ENCODE data around the gene DPYSL5.

Gene DPYSL5

DNA sequence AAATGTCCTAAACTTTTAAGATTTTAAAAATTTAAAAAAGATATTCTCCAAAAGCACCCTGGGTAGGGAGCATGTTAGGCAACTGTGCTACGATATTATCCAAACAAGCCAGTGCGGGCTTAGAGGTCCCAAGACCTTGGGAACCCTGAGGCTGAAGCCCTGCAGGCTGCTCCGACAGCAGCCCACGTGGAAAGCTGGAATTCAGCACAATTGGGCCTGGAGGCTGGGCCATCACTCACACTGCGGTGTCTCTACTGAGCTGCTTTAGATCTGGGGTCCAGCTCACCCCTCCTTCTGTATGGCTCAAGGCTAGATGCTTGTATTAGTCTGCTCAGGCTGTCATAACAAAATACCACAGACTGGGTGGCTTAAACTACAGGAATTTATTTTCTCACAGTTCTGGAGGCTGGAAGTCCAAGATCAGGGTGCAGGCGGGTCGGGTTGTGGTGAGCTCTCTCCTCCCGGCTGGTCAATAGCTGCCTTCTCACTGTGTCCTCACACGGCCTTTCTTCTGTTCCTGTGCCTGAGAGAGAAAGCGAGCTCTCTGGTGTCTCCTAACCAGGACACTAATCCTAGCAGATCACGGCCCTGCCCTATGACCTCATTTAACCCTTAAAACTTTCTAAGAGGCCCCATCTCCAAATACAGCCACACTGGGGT, 42.5 kb downstream of the DPYSL5 start:
- Histone ChIP-seq H3K9ac (ENCODE audit: low read depth, low read length) (no peak overlapping the region), H3K9me3 (ENCODE audit: insufficient read depth, low read depth, low read length) (no peaks in the 10 kb centered on the region), H3K27ac (ENCODE audit: low read depth, low read length) (no peak overlapping the region), H3K27me3 (ENCODE audit: insufficient read depth, low read length) (no peaks in the 10 kb centered on the region), H3K4me3 (ENCODE audit: low read length) (no peak overlapping the region), H3K4me1 (ENCODE audit: insufficient read depth, low read length) (no peaks in the 10 kb centered on the region), H3K36me3 (ENCODE audit: insufficient read depth, low read length) (no peaks in the 10 kb centered on the region)
- 85% methylated on average over 11 of the region's 11 CpGs for WGBS

DNA sequence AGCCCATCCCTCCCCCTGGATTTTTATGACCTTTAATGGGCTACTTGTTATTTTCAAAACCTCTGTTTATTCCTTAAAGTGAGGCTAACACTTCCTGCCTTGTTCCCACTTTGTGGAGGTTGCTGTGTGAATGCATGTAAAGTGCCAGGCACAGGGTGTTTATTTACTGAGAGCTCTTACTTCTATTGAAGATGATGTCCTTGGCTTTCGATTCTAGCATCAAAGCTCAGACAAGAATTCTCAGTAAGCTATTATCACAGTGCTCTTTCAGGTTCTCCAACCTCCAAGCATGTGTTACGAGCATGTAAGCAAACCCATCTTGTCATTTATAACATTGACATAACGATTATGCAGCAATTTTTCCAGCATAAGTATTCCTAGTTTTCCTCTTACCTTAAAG, 44.2 kb downstream of the DPYSL5 start:
- no peak overlapping the region for H3K9ac ChIP-seq (ENCODE audit: low read depth, low read length)
- H3K27ac ChIP-seq (ENCODE audit: low read depth, low read length) = no peak overlapping the region
- H3K4me1 ChIP-seq (ENCODE audit: insufficient read depth, low read length) = no peaks in the 10 kb centered on the region
- 88% methylated on average over 3 of the region's 3 CpGs for WGBS
- H3K4me3 ChIP-seq (ENCODE audit: low read length) = no peak overlapping the region
- H3K9me3 ChIP-seq (ENCODE audit: insufficient read depth, low read depth, low read length) = no peaks in the 10 kb centered on the region
- H3K36me3 ChIP-seq (ENCODE audit: insufficient read depth, low read length) = no peaks in the 10 kb centered on the region
- no peaks in the 10 kb centered on the region for H3K27me3 ChIP-seq (ENCODE audit: insufficient read depth, low read length)

DNA sequence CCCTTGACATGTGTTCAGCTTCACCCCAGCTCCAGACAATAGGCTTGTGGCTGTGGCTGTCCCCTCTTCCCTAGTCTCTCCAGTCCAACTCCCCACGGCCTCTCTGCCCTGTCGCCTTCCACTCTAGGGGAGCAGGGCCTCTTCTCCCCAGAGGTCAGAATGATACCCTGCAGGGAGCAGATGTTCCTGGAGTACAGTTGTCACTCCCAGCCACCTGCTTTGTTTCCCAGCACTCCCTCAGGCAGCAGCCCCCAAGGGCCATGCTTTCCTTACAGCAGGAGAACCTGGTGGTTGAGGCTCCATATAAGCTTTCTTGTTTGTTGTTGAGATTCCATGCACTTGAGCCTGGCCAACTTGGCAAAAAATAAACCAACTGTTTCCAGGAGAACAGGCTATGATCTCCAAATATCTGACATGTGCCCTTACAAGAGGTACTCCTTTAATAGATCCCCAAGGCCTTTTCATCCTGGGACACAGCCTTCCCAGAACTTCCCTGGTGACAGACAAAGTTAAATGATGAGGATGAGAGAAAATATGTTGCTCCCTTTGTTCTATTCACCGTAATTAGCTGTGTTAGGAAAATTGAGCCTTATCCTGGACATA, 45.1 kb downstream of the DPYSL5 start:
- Histone ChIP-seq H3K9me3 (ENCODE audit: insufficient read depth, low read depth, low read length) (no peaks in the 10 kb centered on the region), H3K36me3 (ENCODE audit: insufficient read depth, low read length) (no peaks in the 10 kb centered on the region), H3K4me3 (ENCODE audit: low read length) (no peak overlapping the region), H3K27me3 (ENCODE audit: insufficient read depth, low read length) (no peaks in the 10 kb centered on the region), H3K9ac (ENCODE audit: low read depth, low read length) (no peak overlapping the region), H3K4me1 (ENCODE audit: insufficient read depth, low read length) (no peaks in the 10 kb centered on the region), H3K27ac (ENCODE audit: low read depth, low read length) (no peak overlapping the region)
- 91% methylated on average over 3 of the region's 3 CpGs for WGBS

DNA sequence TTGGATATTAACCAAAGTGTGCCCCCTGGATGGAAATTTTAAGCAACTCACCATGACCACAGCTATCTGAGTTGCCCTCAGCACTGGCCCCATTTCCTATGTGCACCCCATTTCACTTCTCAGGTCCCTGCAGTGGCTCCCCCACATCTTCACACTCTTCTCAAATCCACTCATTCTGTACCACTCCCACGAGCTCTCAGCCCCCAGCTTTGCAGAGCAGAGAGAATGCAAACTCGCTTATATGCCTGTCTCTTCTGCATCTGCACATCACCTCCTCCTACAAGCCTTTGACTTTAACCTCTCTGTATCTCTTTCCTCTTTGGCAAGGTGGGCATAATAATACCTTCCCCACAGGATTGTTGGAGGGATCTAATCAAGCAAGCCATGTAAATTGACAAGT, 46.2 kb downstream of the DPYSL5 start:
- Histone ChIP-seq H3K9ac (ENCODE audit: low read depth, low read length) (no peak overlapping the region), H3K27ac (ENCODE audit: low read depth, low read length) (no peak overlapping the region), H3K27me3 (ENCODE audit: insufficient read depth, low read length) (no peaks in the 10 kb centered on the region), H3K9me3 (ENCODE audit: insufficient read depth, low read depth, low read length) (no peaks in the 10 kb centered on the region), H3K36me3 (ENCODE audit: insufficient read depth, low read length) (no peaks in the 10 kb centered on the region), H3K4me3 (ENCODE audit: low read length) (no peak overlapping the region), H3K4me1 (ENCODE audit: insufficient read depth, low read length) (no peaks in the 10 kb centered on the region)
- WGBS = 91% methylated on average over 2 of the region's 2 CpGs

- Histone ChIP-seq H3K27me3 (ENCODE audit: insufficient read depth, low read length) (no peaks in the 10 kb centered on the region), H3K9ac (ENCODE audit: low read depth, low read length) (no peak overlapping the region), H3K4me1 (ENCODE audit: insufficient read depth, low read length) (peaks cover 20% of the 10 kb centered on the region), H3K9me3 (ENCODE audit: insufficient read depth, low read depth, low read length) (no peaks in the 10 kb centered on the region), H3K27ac (ENCODE audit: low read depth, low read length) (no peak overlapping the region), H3K36me3 (ENCODE audit: insufficient read depth, low read length) (no peaks in the 10 kb centered on the region), H3K4me3 (ENCODE audit: low read length) (no peak overlapping the region)
- WGBS = 88% methylated on average over 2 of the region's 3 CpGs
Observed at GRCh38 chr2:26897807-26898479, 50.0 kb downstream of the DPYSL5 start.

- WGBS = 93% methylated on average over 15 of the region's 15 CpGs
- Histone ChIP-seq H3K4me3 (ENCODE audit: low read length) (no peak overlapping the region), H3K4me1 (ENCODE audit: insufficient read depth, low read length) (peaks cover 20% of the 10 kb centered on the region)
Observed at GRCh38 chr2:26898480-26899078, 50.6 kb downstream of the DPYSL5 start.

DNA sequence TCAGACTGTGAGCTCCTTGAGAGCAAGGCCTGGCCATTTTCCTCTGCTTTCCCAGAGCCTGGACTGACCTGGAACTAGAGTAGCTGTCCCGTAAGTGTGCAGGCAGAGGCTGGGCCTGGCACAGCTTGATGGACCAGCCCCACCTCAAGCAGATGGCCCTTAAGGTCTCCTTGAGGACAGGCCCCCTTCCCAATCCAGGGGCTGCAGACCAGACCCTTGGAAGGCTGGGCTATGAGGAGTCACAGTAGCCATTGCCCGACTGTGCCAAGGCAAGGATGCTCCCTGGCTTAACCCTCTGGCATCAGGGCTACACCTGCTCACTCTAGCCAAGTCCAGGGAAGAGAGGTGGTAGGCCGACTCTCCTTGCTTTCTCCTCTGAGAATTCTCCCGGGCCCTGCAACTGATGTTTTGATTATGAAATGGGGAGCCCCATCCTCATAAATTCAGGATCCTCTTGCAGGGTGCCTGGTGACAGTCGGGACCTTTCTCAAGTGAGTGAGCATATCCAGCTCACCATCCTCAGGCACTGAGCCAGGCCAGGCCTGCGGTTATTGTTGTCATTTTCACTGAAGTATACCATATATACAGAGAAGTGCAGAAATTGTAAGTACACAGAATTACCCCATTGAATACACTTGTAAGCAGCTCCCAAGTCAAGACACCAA, 51.7 kb downstream of the DPYSL5 start:
- 94% methylated on average over 6 of the region's 6 CpGs for WGBS

More at GRCh38 chr2:26898480-26899078, 50.6 kb downstream of the DPYSL5 start:
- Histone ChIP-seq H3K27ac (ENCODE audit: low read depth, low read length) (no peak overlapping the region), H3K27me3 (ENCODE audit: insufficient read depth, low read length) (no peaks in the 10 kb centered on the region), H3K36me3 (ENCODE audit: insufficient read depth, low read length) (no peaks in the 10 kb centered on the region), H3K9me3 (ENCODE audit: insufficient read depth, low read depth, low read length) (no peaks in the 10 kb centered on the region), H3K9ac (ENCODE audit: low read depth, low read length) (no peak overlapping the region)

DNA sequence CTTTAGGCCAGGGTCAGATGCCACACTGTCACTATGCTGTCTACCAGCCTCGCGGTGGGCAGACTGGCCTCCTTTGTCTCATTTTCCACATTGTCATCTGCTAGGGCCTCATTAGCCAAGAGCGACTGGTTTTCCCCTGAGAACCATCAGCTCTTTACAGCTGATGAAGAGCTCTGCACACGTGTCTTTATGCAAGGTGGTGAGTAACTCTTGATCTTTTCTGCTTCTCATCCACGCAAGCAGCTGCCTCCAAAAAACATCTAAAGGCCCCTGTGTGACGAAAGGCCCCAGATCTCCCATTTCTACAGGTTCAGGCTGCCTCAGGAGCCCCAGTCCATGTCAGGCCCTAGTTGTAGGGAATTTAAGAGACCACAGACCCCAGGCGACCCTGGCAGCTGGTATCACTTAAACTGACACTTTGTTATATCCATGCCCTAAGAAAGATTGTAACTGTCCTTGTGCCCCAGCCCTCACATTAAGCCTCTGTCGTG, 52.9 kb downstream of the DPYSL5 start:
- H3K4me3 ChIP-seq (ENCODE audit: low read length) = no peak overlapping the region
- H3K27ac ChIP-seq (ENCODE audit: low read depth, low read length) = no peak overlapping the region
- no peaks in the 10 kb centered on the region for H3K36me3 ChIP-seq (ENCODE audit: insufficient read depth, low read length)
- no peak overlapping the region for H3K9ac ChIP-seq (ENCODE audit: low read depth, low read length)
- H3K27me3 ChIP-seq (ENCODE audit: insufficient read depth, low read length) = no peaks in the 10 kb centered on the region
- WGBS = 82% methylated on average over 8 of the region's 8 CpGs
- no peaks in the 10 kb centered on the region for H3K9me3 ChIP-seq (ENCODE audit: insufficient read depth, low read depth, low read length)
- peaks cover 20% of the 10 kb centered on the region for H3K4me1 ChIP-seq (ENCODE audit: insufficient read depth, low read length)

More for the DNA sequence above, 51.7 kb downstream of the DPYSL5 start:
- H3K27me3 ChIP-seq (ENCODE audit: insufficient read depth, low read length) = no peaks in the 10 kb centered on the region
- no peaks in the 10 kb centered on the region for H3K9me3 ChIP-seq (ENCODE audit: insufficient read depth, low read depth, low read length)
- no peak overlapping the region for H3K4me3 ChIP-seq (ENCODE audit: low read length)
- H3K9ac ChIP-seq (ENCODE audit: low read depth, low read length) = no peak overlapping the region
- peaks cover 20% of the 10 kb centered on the region for H3K4me1 ChIP-seq (ENCODE audit: insufficient read depth, low read length)
- H3K27ac ChIP-seq (ENCODE audit: low read depth, low read length) = no peak overlapping the region
- no peaks in the 10 kb centered on the region for H3K36me3 ChIP-seq (ENCODE audit: insufficient read depth, low read length)

GRCh38 chr2:26901326-26902183, 53.6 kb downstream of the DPYSL5 start:
- 27% methylated on average over 23 of the region's 23 CpGs for WGBS
- H3K4me1 ChIP-seq (ENCODE audit: insufficient read depth, low read length) = peaks cover 20% of the 10 kb centered on the region
- 0 out of 2 replicates have a peak overlapping the region, but pooled peaks have one; percentile 6 for H3K4me3 ChIP-seq (ENCODE audit: low read length)
- H3K27ac ChIP-seq (ENCODE audit: low read depth, low read length) = no peak overlapping the region
- no peak overlapping the region for H3K9ac ChIP-seq (ENCODE audit: low read depth, low read length)
- H3K36me3 ChIP-seq (ENCODE audit: insufficient read depth, low read length) = no peaks in the 10 kb centered on the region; the same call in 1 of the 2 replicates
- H3K9me3 ChIP-seq (ENCODE audit: insufficient read depth, low read depth, low read length) = no peaks in the 10 kb centered on the region
- H3K27me3 ChIP-seq (ENCODE audit: insufficient read depth, low read length) = no peaks in the 10 kb centered on the region

GRCh38 chr2:26903676-26904075, 55.7 kb downstream of the DPYSL5 start:
- WGBS = 92% methylated on average over 5 of the region's 5 CpGs
- Histone ChIP-seq H3K4me3 (ENCODE audit: low read length) (no peak overlapping the region), H3K9ac (ENCODE audit: low read depth, low read length) (no peak overlapping the region), H3K27ac (ENCODE audit: low read depth, low read length) (no peak overlapping the region), H3K4me1 (ENCODE audit: insufficient read depth, low read length) (peaks cover 26% of the 10 kb centered on the region), H3K9me3 (ENCODE audit: insufficient read depth, low read depth, low read length) (no peaks in the 10 kb centered on the region), H3K27me3 (ENCODE audit: insufficient read depth, low read length) (no peaks in the 10 kb centered on the region), H3K36me3 (ENCODE audit: insufficient read depth, low read length) (no peaks in the 10 kb centered on the region; the same call in 1 of the 2 replicates)
